Lower leg skin (tissue), 3 donors: ENCODE results near the gene POFUT1.

ENCODE experiments used
- POLR2A ChIP-seq, 2 donors: fragments of 450-650 bp; IDR thresholded peaks; one replicate each; pipeline ENCODE4 v1.6.1; 2016 to 2017; ENCODE audit warnings: antibody characterized with exemption in 2 of 2, mild to moderate bottlenecking in 1 of 2, moderate library complexity in 1 of 2
- TF ChIP-seq, protein P1 (sequence below), 3 donors: fragments of 450-650 bp; IDR thresholded peaks; one replicate each; pipeline ENCODE4 v1.5.1; 2016; ENCODE audit warnings: antibody characterized with exemption in 3 of 3, mild to moderate bottlenecking in 3 of 3, moderate library complexity in 2 of 3

DNA sequence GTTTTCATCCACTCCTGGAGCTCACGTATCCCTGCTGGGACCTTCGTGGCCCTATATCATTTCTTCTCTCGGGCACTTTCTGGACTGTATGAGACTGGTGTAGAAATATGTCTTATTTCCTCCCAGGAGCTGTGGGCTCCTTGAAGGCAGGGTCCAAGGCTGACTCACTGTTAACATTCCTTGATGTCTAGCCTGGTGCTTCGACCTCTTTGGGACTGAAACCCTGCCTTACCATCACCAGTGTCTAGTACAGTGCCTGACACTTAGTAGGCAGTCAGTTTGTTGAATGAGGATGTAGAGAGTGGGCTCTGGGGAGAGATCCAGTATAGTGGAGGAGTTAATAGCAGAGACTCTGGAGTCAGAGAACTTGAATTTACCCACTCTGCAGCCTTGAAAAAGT is 23.6 kb downstream of the POFUT1 start:
- TF ChIP-seq, protein P1, sequence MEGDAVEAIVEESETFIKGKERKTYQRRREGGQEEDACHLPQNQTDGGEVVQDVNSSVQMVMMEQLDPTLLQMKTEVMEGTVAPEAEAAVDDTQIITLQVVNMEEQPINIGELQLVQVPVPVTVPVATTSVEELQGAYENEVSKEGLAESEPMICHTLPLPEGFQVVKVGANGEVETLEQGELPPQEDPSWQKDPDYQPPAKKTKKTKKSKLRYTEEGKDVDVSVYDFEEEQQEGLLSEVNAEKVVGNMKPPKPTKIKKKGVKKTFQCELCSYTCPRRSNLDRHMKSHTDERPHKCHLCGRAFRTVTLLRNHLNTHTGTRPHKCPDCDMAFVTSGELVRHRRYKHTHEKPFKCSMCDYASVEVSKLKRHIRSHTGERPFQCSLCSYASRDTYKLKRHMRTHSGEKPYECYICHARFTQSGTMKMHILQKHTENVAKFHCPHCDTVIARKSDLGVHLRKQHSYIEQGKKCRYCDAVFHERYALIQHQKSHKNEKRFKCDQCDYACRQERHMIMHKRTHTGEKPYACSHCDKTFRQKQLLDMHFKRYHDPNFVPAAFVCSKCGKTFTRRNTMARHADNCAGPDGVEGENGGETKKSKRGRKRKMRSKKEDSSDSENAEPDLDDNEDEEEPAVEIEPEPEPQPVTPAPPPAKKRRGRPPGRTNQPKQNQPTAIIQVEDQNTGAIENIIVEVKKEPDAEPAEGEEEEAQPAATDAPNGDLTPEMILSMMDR (IDR thresholded peaks at IDR 0.05) = no peak
- TF ChIP-seq POLR2A (IDR thresholded peaks at IDR 0.05) = no peak
